A172 (cell line): ENCODE measurements around the gene LYPD4. TPM values are rescaled to one million over a fixed set of nuclear protein-coding genes. Genes with fewer than 3 reads are reported as not detected.
"Not testable (repeated sequence)": the region's sequence is repeated elsewhere in the genome, so short reads cannot be mapped to it uniquely, and the experiment has no call there.

Experiments used
- DNase-seq: peaks from one replicate; pipeline ENCODE4 v3.0.0-alpha.2; 2015; ENCODE audit warnings: low spot score
- total RNA-seq: library from RNA; depleted of rRNA; stranded (reverse); fragments of >200 nt; shearing (Covaris generic); gene quantifications from 2 replicates; pipeline ENCODE4 v1.2.3, GENCODE V29; 2014; rRNA removed

Gene LYPD4
- not detected in 2 replicates for total RNA-seq

- DNase-seq, result no peak
Measured at GRCh38 chr19:41844601-41845000, at the start of gene LYPD4. Gene LYPD4, minus strand, starts transcription at chr19:41844683. Its CDS starts 5,398 bp downstream, at chr19:41839285.

GRCh38 chr19:41893899-41894298 lies 49.4 kb upstream of the LYPD4 start:
- no peak for DNase-seq

GRCh38 chr19:41892173-41892902 lies 47.9 kb upstream of the LYPD4 start:
- DNase-seq, result no peak

- DNase-seq, result no peak
Measured at GRCh38 chr19:41890936-41891335, 46.5 kb upstream of the LYPD4 start.

- DNase-seq, result no peak
Measured at GRCh38 chr19:41889896-41890295, 45.4 kb upstream of the LYPD4 start.

GRCh38 chr19:41888926-41889325 lies 44.4 kb upstream of the LYPD4 start:
- no peak for DNase-seq

- peak; percentile 95 for DNase-seq
Measured at GRCh38 chr19:41887711-41888382, 43.4 kb upstream of the LYPD4 start.

- DNase-seq, result peak; percentile 61
Measured at GRCh38 chr19:41886761-41887710, 42.6 kb upstream of the LYPD4 start.

GRCh38 chr19:41883821-41884733 lies 39.6 kb upstream of the LYPD4 start:
- DNase-seq, result peak; percentile 90

- no peak for DNase-seq
Measured at GRCh38 chr19:41883463-41883820, 39.0 kb upstream of the LYPD4 start.

- DNase-seq, result no peak
Measured at GRCh38 chr19:41882568-41883462, 38.3 kb upstream of the LYPD4 start, which contains the start of gene ARHGEF1. Gene ARHGEF1, plus strand, starts transcription at chr19:41883184. Its CDS starts 4,899 bp downstream, at chr19:41888083.

GRCh38 chr19:41880329-41880708 lies 35.8 kb upstream of the LYPD4 start:
- DNase-seq, result no peak

- no peak for DNase-seq
Measured at GRCh38 chr19:41879670-41880328, 35.3 kb upstream of the LYPD4 start.

GRCh38 chr19:41879080-41879479 lies 34.6 kb upstream of the LYPD4 start:
- no peak for DNase-seq

- no peak for DNase-seq
Measured at GRCh38 chr19:41877916-41878905, 33.7 kb upstream of the LYPD4 start.

GRCh38 chr19:41876847-41877832 lies 32.7 kb upstream of the LYPD4 start, which contains the start of gene CD79A:
Gene CD79A, plus strand, starts transcription at chr19:41877279. Its CDS starts 26 bp downstream, at chr19:41877305.
- DNase-seq, result no peak

- not testable (repeated sequence) for DNase-seq
Measured at GRCh38 chr19:41875973-41876372, 31.5 kb upstream of the LYPD4 start.
